ENCODE data around the gene GOLPH3L. TPM values are rescaled to one million over a fixed set of nuclear protein-coding genes. Genes with fewer than 3 reads are reported as not detected.
"Not testable (repeated sequence)": the region's sequence is repeated elsewhere in the genome, so short reads cannot be mapped to it uniquely, and the experiment has no call there.

GOLPH3L gene
- total and polyA plus RNA-seq, 7 donors = 18.1 to 66.6 (median 26.5) TPM

- intact Hi-C loops (cut with DNase I) = no loop called here
- H3K9me3 ChIP-seq = no peaks in the 10 kb centered on the region
- peak; percentile 100 for DNase-seq
- TF ChIP-seq POLR2AphosphoS5 (IDR thresholded peaks at IDR 0.05) = peak; percentile 93 to 97 (median 95)
- TF ChIP-seq, protein P1, sequence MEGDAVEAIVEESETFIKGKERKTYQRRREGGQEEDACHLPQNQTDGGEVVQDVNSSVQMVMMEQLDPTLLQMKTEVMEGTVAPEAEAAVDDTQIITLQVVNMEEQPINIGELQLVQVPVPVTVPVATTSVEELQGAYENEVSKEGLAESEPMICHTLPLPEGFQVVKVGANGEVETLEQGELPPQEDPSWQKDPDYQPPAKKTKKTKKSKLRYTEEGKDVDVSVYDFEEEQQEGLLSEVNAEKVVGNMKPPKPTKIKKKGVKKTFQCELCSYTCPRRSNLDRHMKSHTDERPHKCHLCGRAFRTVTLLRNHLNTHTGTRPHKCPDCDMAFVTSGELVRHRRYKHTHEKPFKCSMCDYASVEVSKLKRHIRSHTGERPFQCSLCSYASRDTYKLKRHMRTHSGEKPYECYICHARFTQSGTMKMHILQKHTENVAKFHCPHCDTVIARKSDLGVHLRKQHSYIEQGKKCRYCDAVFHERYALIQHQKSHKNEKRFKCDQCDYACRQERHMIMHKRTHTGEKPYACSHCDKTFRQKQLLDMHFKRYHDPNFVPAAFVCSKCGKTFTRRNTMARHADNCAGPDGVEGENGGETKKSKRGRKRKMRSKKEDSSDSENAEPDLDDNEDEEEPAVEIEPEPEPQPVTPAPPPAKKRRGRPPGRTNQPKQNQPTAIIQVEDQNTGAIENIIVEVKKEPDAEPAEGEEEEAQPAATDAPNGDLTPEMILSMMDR (IDR thresholded peaks at IDR 0.05) = no peak
- TF ChIP-seq POLR2A (IDR thresholded peaks at IDR 0.05) = peak; percentile 94 to 96
- TF ChIP-seq EP300 (IDR thresholded peaks at IDR 0.05) = no peak
- peak within 1 kb of the TSS; percentile 59 to 71 (median 64) for H3K4me3 ChIP-seq
- H3K36me3 ChIP-seq = peaks cover 26 to 35% (median 32%) of the 10 kb centered on the region in 4 donors
- 0 to 1% methylated on average over 49 of the region's 49 CpGs for WGBS, 2 donors
- H3K27me3 ChIP-seq = no peaks in the 10 kb centered on the region
- peaks cover 0 to 26% (median 24%) of the 10 kb centered on the region in 4 donors for H3K4me1 ChIP-seq
- peak within 1 kb of the TSS; percentile 93 to 95 (median 94) for H3K27ac ChIP-seq
Measured at GRCh38 chr1:150629115-150629928, 67.6 kb downstream of the GOLPH3L start, which contains the start of gene ENSA. Gene ENSA (minus strand): TSS chr1:150629612. CDS start chr1:150629470, 142 bp downstream.

DNA sequence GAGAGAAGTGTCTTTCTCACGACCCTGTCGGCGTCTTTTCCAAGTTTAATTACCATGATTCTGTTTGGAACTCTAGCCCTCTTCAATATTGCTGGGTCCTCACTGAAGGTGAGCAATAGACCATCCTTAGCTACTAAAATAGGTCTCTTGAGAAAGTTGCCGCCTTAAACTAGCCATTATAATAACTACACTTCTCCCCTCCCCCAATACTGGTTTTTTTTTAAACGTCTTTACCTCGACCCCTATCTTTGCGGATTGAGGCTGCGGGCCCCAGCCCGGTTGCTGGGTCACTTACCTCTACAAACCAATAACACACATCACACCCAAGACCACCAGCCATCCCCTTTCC, 68.2 kb downstream of the GOLPH3L start:
- H3K27ac ChIP-seq = peak overlapping the region; percentile 93 to 95 (median 94)
- H3K9me3 ChIP-seq = no peaks in the 10 kb centered on the region
- TF ChIP-seq EP300 (IDR thresholded peaks at IDR 0.05) (no peak), POLR2AphosphoS5 (IDR thresholded peaks at IDR 0.05) (no peak), POLR2A (IDR thresholded peaks at IDR 0.05) (no peak)
- TF ChIP-seq, protein P1 (IDR thresholded peaks at IDR 0.05) = no peak
- H3K4me1 ChIP-seq = peaks cover 0 to 26% (median 24%) of the 10 kb centered on the region in 4 donors
- peak overlapping the region; percentile 59 to 71 (median 64) for H3K4me3 ChIP-seq
- intact Hi-C loops (cut with DNase I) = no loop called here
- WGBS, 2 donors = 1% methylated on average over 9 of the region's 9 CpGs
- no peaks in the 10 kb centered on the region for H3K27me3 ChIP-seq
- DNase-seq = no peak
- H3K36me3 ChIP-seq = peaks cover 29 to 41% (median 38%) of the 10 kb centered on the region in 4 donors

- H3K27me3 ChIP-seq = no peaks in the 10 kb centered on the region
- peaks cover 29 to 49% (median 42%) of the 10 kb centered on the region in 4 donors for H3K36me3 ChIP-seq
- H3K9me3 ChIP-seq = no peaks in the 10 kb centered on the region
- WGBS, 2 donors = 67 to 75% methylated on average over 5 of the region's 5 CpGs
- DNase-seq = no peak
- H3K27ac ChIP-seq = peak overlapping the region in 3 of 4 donors; percentile 93 to 95 (median 94)
- TF ChIP-seq POLR2AphosphoS5 (IDR thresholded peaks at IDR 0.05) = no peak
- peak overlapping the region in 2 of 4 donors; percentile 59 to 71 for H3K4me3 ChIP-seq
- intact Hi-C loops (cut with DNase I) = no loop called here
- peaks cover 0 to 27% (median 24%) of the 10 kb centered on the region in 4 donors for H3K4me1 ChIP-seq
Measured at GRCh38 chr1:150627826-150628410, 69.0 kb downstream of the GOLPH3L start.

- H3K9me3 ChIP-seq = no peaks in the 10 kb centered on the region
- no peak overlapping the region for H3K27ac ChIP-seq
- whole genome bisulfite sequencing, 2 donors = 91% methylated on average over 2 of the region's 2 CpGs
- intact Hi-C loops (cut with DNase I) = no loop called here
- no peaks in the 10 kb centered on the region for H3K27me3 ChIP-seq
- H3K36me3 ChIP-seq = peaks cover 29 to 60% (median 45%) of the 10 kb centered on the region in 4 donors
- no peak overlapping the region for H3K4me3 ChIP-seq
- H3K4me1 ChIP-seq = peaks cover 0 to 44% (median 38%) of the 10 kb centered on the region in 4 donors
- DNase-seq = no peak
- TF ChIP-seq POLR2A (IDR thresholded peaks at IDR 0.05) = no peak
- TF ChIP-seq EP300 (IDR thresholded peaks at IDR 0.05) = no peak
- TF ChIP-seq, protein P1 (IDR thresholded peaks at IDR 0.05) = no peak
- no peak for TF ChIP-seq POLR2AphosphoS5 (IDR thresholded peaks at IDR 0.05)
Measured at GRCh38 chr1:150626150-150626549, 70.8 kb downstream of the GOLPH3L start.

GRCh38 chr1:150624546-150624945, 72.4 kb downstream of the GOLPH3L start:
- H3K27ac ChIP-seq; H3K4me3 ChIP-seq; H3K27me3 ChIP-seq; H3K9me3 ChIP-seq; DNase-seq; intact Hi-C loops (cut with DNase I): not testable (repeated sequence)
- WGBS, 2 donors = 72 to 78% methylated on average over 1 of the region's 1 CpG
- Histone ChIP-seq H3K36me3 (peaks cover 29 to 68% (median 45%) of the 10 kb centered on the region in 4 donors), H3K4me1 (peaks cover 0 to 49% (median 48%) of the 10 kb centered on the region in 4 donors)

GRCh38 chr1:150624134-150624533, 72.8 kb downstream of the GOLPH3L start:
- intact Hi-C loops (cut with DNase I) = not testable (repeated sequence)
- H3K4me1 ChIP-seq = peaks cover 0 to 53% (median 52%) of the 10 kb centered on the region in 4 donors

More at GRCh38 chr1:150624134-150624533, 72.8 kb downstream of the GOLPH3L start:
- 93 to 96% methylated on average over 1 of the region's 1 CpG for WGBS, 2 donors
- not testable (repeated sequence) for H3K27ac ChIP-seq, H3K27me3 ChIP-seq, H3K9me3 ChIP-seq, DNase-seq, H3K4me3 ChIP-seq
- peaks cover 29 to 72% (median 45%) of the 10 kb centered on the region in 4 donors for H3K36me3 ChIP-seq

Measured in sigmoid colon (tissue), 7 donors.